ENCODE results near the gene SLC25A36.
"Not testable (repeated sequence)": the region's sequence is repeated elsewhere in the genome, so short reads cannot be mapped to it uniquely, and the experiment has no call there.

- TF ChIP-seq CTCF (IDR thresholded peaks at IDR 0.05; ENCODE audit: low read depth, low read length, poor library complexity, severe bottlenecking); EZH2phosphoT487 (IDR thresholded peaks at IDR 0.05; ENCODE audit: borderline replicate concordance, low read length): not testable (repeated sequence)
Observed at GRCh38 chr3:140939305-140939704, 2.3 kb upstream of the SLC25A36 start.

Measured in DOHH2 (cell line).